HEK293 (cell line): Measurements from ENCODE around the gene DNAH6.

Experiments used
- CTCF ChIA-PET: fragments of 350-600 bp; formaldehyde crosslinking; extraction: SDS; loops from one replicate; lab custom pipeline; 2021; ENCODE audit warnings: antibody characterized with exemption; lab: Yijun Ruan, JAX
- POLR2A ChIA-PET: fragments of 300-600 bp; formaldehyde crosslinking; extraction: SDS; loops from one replicate; lab custom pipeline; 2020; ENCODE audit warnings: antibody characterized with exemption, inconsistent platforms; lab: Yijun Ruan, JAX
- H3K27ac ChIP-seq: fragments of 200-500 bp; sonication (Bioruptor generic); 2 replicates; pipeline ENCODE4 v1.5.1; 2014; ENCODE audit warnings: low read depth, low read length, control low read depth, inconsistent platforms; ENCODE audit errors: extremely low read depth
- H3K36me3 ChIP-seq, 2 experiments: fragments of 200-500 bp in 1 of 2; sonication (Bioruptor generic) in 1 of 2; 1 replicate in 1 of 2; 2 replicates in 1 of 2; pipeline ENCODE4 v1.5.1; 2014 to 2017; ENCODE audit warnings: inconsistent platforms in 2 of 2, low read length in 2 of 2; ENCODE audit not compliant: control insufficient read depth in 2 of 2, insufficient read depth in 1 of 2
- H3K4me1 ChIP-seq: fragments of 200-500 bp; sonication (Bioruptor generic); 2 replicates; pipeline ENCODE4 v1.5.1; 2014; ENCODE audit warnings: mild to moderate bottlenecking, low read length, inconsistent platforms; ENCODE audit not compliant: control insufficient read depth, insufficient read depth
- H3K4me3 ChIP-seq: 2 replicates; pipeline ENCODE4 v1.5.1; 2011; ENCODE audit warnings: low read depth, mild to moderate bottlenecking, control low read depth, low read length, moderate library complexity
- H3K9me3 ChIP-seq: fragments of 200-500 bp; sonication (Bioruptor generic); 2 replicates; pipeline ENCODE4 v1.5.1; 2014; ENCODE audit warnings: low read depth, low read length, inconsistent platforms; ENCODE audit not compliant: control insufficient read depth, insufficient read depth
- ELK4 ChIP-seq: IDR thresholded peaks from 2 replicates; pipeline ENCODE4 v1.6.1; 2011; ENCODE audit warnings: mild to moderate bottlenecking, low read depth, low read length, borderline replicate concordance
- HOXA7 ChIP-seq: sonication (generic); formaldehyde crosslinking; IDR thresholded peaks from 2 replicates; pipeline ENCODE4 v1.8.1; 2022; ENCODE audit warnings: missing genetic modification reagents, borderline replicate concordance
- HOXD13 ChIP-seq: sonication (generic); formaldehyde crosslinking; IDR thresholded peaks from 2 replicates; pipeline ENCODE4 v1.8.0; 2022; ENCODE audit warnings: missing genetic modification reagents, borderline replicate concordance
- KLF7 ChIP-seq: fragments of 450-650 bp; formaldehyde crosslinking; IDR thresholded peaks from 2 replicates; pipeline ENCODE4 v1.5.1; 2016; ENCODE audit warnings: missing biosample characterization, missing genetic modification characterization, borderline replicate concordance
- RBAK ChIP-seq: fragments of 450-650 bp; formaldehyde crosslinking; IDR thresholded peaks from 2 replicates; pipeline ENCODE4 v1.5.1; 2016; ENCODE audit warnings: missing biosample characterization, missing genetic modification characterization
- SALL2 ChIP-seq: fragments of 450-650 bp; formaldehyde crosslinking; IDR thresholded peaks from 2 replicates; pipeline ENCODE4 v1.5.0; 2017; ENCODE audit warnings: missing biosample characterization, mild to moderate bottlenecking, missing genetic modification characterization, borderline replicate concordance
- SCRT1 ChIP-seq: fragments of 450-650 bp; formaldehyde crosslinking; IDR thresholded peaks from 2 replicates; pipeline ENCODE4 v1.5.1; 2016; ENCODE audit warnings: missing biosample characterization, missing genetic modification characterization, borderline replicate concordance
- SCRT2 ChIP-seq: fragments of 450-650 bp; formaldehyde crosslinking; IDR thresholded peaks from 2 replicates; pipeline ENCODE4 v1.5.1; 2016; ENCODE audit warnings: missing biosample characterization, missing genetic modification characterization
- ZBTB44 ChIP-seq: fragments of 450-650 bp; IDR thresholded peaks from 2 replicates; pipeline ENCODE4 v1.5.1; 2018; ENCODE audit warnings: missing biosample characterization, mild to moderate bottlenecking, missing genetic modification characterization
- ZFP41 ChIP-seq: fragments of 450-650 bp; formaldehyde crosslinking; IDR thresholded peaks from 2 replicates; pipeline ENCODE4 v1.5.1; 2016; ENCODE audit warnings: missing biosample characterization, missing genetic modification characterization, borderline replicate concordance
- ZNF133 ChIP-seq: fragments of 450-650 bp; formaldehyde crosslinking; IDR thresholded peaks from 2 replicates; pipeline ENCODE4 v1.5.1; 2016; ENCODE audit warnings: missing biosample characterization, missing genetic modification characterization
- ZNF175 ChIP-seq: fragments of 450-650 bp; formaldehyde crosslinking; IDR thresholded peaks from 2 replicates; pipeline ENCODE4 v1.5.1; 2016; ENCODE audit warnings: missing biosample characterization, missing genetic modification characterization
- ZNF184 ChIP-seq: fragments of 450-650 bp; IDR thresholded peaks from 2 replicates; pipeline ENCODE4 v1.5.1; 2018; ENCODE audit warnings: missing biosample characterization, mild to moderate bottlenecking, missing genetic modification characterization
- ZNF24 ChIP-seq: fragments of 450-650 bp; formaldehyde crosslinking; IDR thresholded peaks from 2 replicates; pipeline ENCODE4 v1.5.1; 2016; ENCODE audit warnings: missing biosample characterization, missing genetic modification characterization
- ZNF266 ChIP-seq: fragments of 450-650 bp; formaldehyde crosslinking; IDR thresholded peaks from 2 replicates; pipeline ENCODE4 v1.5.1; 2016; ENCODE audit warnings: missing biosample characterization, missing genetic modification characterization, low read depth
- ZNF324 ChIP-seq: fragments of 450-650 bp; formaldehyde crosslinking; IDR thresholded peaks from 2 replicates; pipeline ENCODE4 v1.5.1; 2016; ENCODE audit warnings: missing biosample characterization, missing genetic modification characterization
- ZNF404 ChIP-seq: fragments of 450-650 bp; formaldehyde crosslinking; IDR thresholded peaks from 2 replicates; pipeline ENCODE4 v1.5.1; 2017; ENCODE audit warnings: missing biosample characterization, missing genetic modification characterization
- ZNF549 ChIP-seq: fragments of 450-650 bp; IDR thresholded peaks from 2 replicates; pipeline ENCODE4 v1.5.1; 2018; ENCODE audit warnings: missing biosample characterization, missing genetic modification characterization, mild to moderate bottlenecking, inconsistent platforms, moderate library complexity
- ZNF600 ChIP-seq: fragments of 450-650 bp; formaldehyde crosslinking; IDR thresholded peaks from 2 replicates; pipeline ENCODE4 v1.5.1; 2016; ENCODE audit warnings: missing biosample characterization, missing genetic modification characterization
- ZNF843 ChIP-seq: fragments of 450-650 bp; formaldehyde crosslinking; IDR thresholded peaks from 2 replicates; pipeline ENCODE4 v1.5.1; 2016; ENCODE audit warnings: missing biosample characterization, missing genetic modification characterization
- TF ChIP-seq, protein P1 (sequence below): fragments of 450-650 bp; formaldehyde crosslinking; IDR thresholded peaks from 2 replicates; pipeline ENCODE4 v1.5.1; 2016; ENCODE audit warnings: missing biosample characterization, missing genetic modification characterization
- TF ChIP-seq, protein P2 (sequence below): fragments of 450-650 bp; formaldehyde crosslinking; IDR thresholded peaks from 2 replicates; pipeline ENCODE4 v1.5.1; 2016; ENCODE audit warnings: missing biosample characterization, missing genetic modification characterization
- TF ChIP-seq, protein P3 (sequence below): fragments of 450-650 bp; formaldehyde crosslinking; IDR thresholded peaks from 2 replicates; pipeline ENCODE4 v1.5.1; 2016; ENCODE audit warnings: missing biosample characterization, missing genetic modification characterization, low read depth

DNAH6 gene

DNA sequence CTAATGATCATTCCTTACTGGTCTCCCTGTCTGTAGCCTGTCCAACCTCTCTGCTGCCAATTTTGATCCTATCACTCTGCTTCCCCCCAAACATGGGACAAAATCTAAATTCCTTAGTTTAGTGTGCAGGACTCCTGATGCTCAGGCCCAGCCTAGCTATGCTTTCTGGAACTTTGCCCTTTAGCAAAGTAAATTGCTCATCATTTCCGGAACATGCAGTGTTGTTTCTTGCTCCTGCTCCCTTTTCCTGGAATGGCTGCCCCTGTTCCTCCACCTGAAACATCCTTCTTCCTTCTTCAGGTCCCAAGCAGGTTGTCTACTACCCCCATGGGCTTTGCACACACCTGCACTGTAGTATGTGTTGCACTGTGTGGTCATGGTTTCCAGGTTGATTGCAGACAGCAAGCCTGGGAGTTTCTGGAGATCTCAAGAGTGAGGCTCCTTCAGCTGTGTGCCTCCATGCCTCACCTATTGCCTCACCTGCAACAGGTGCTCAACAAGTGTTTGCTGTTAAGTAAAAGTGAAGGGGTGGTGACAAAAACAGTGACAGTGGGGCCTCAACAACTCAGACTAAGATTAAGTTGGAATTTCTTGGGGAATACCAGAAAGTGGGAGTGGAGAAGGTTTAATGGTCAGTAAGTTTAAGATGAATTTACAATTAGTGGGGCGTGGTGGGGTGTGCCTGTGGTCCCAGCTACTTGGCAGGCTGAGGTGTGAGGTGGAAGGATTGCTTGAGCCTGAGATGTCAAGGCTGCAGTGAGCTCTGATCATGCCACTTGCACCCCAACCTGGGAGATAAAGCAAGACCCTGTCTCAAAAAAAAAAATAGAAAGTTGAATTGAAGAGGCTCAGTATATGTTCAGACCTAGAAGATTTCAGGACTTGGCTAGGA, 120.0 kb downstream of the DNAH6 start:
- TF ChIP-seq SCRT1 (tag by site-specific recombination) (peak; percentile 89), SCRT2 (tag by site-specific recombination) (peak; percentile 94), ZNF404 (tag by site-specific recombination) (no peak)
- Histone ChIP-seq H3K27ac (no peak overlapping the region), H3K9me3 (no peaks in the 10 kb centered on the region), H3K4me3 (no peak overlapping the region), H3K36me3 (peaks cover 0 to 4% of the 10 kb centered on the region in 2 experiments; a peak in 1 of 3 replicates), H3K4me1 (no peaks in the 10 kb centered on the region)
- CTCF ChIA-PET: no interaction called here
- POLR2A ChIA-PET: no interaction called here

DNA sequence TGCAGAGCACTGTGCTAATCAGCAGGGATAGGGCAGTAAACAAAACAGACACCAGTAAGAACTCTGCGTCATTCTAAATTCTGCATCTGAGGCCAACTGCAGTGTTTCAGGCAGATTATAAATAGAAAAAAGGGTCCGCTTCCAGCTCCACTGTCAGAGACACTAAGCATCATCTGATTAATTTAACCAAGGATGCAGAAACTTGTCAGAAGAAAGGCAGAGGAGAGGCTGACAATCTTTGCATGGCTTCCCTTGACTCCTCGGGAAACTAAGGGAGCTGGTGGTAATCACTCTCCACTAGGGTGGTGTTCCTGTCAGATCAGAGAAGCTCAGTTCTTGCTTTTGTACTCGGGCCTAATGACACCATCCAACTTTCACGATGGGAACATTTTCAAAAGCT, 123.5 kb downstream of the DNAH6 start:
- H3K9me3 ChIP-seq: no peaks in the 10 kb centered on the region
- no peak overlapping the region for H3K4me3 ChIP-seq
- no peaks in the 10 kb centered on the region for H3K4me1 ChIP-seq
- H3K36me3 ChIP-seq: peaks cover 0 to 4% of the 10 kb centered on the region in 2 experiments; a peak in 1 of 3 replicates
- H3K27ac ChIP-seq: no peak overlapping the region
- ChIA-PET CTCF (interaction anchor here (1.6 kb wide), 1 partner anchor 8 kb away, joined by 5 read pairs; no protein-coding TSS in a partner anchor), POLR2A (no interaction called here)
- TF ChIP-seq ZFP41 (tag by site-specific recombination) (no peak), ZNF324 (tag by site-specific recombination) (no peak), RBAK (tag by site-specific recombination) (no peak), ZNF266 (tag by site-specific recombination) (no peak), KLF7 (tag by site-specific recombination) (no peak)

DNA sequence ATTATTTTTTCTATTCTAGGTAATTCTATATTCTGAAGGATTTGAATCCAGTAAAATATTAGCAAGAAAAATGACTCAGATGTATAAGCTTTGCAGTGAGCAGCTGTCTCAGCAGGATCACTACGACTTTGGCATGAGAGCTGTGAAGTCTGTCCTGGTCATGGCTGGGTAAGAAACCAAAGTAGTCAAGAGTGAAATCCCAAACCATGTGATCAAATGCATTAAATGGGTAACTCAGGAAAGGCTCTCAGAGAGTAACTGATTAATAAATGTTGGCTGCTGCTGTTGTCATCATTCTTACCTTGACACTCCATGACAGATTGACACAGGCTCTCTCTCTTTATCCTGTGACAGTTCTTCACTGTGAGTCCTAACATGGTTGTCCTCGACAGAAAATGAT, 124.1 kb downstream of the DNAH6 start:
- Histone ChIP-seq H3K27ac (no peak overlapping the region), H3K4me1 (no peaks in the 10 kb centered on the region), H3K4me3 (no peak overlapping the region), H3K36me3 (peaks cover 0 to 4% of the 10 kb centered on the region in 2 experiments; a peak in 1 of 3 replicates), H3K9me3 (no peaks in the 10 kb centered on the region)
- POLR2A ChIA-PET: no interaction called here
- no peak for TF ChIP-seq ZNF184 (tag by site-specific recombination)
- no peak for TF ChIP-seq ELK4
- TF ChIP-seq ZNF843 (tag by site-specific recombination): no peak
- TF ChIP-seq, protein P1, sequence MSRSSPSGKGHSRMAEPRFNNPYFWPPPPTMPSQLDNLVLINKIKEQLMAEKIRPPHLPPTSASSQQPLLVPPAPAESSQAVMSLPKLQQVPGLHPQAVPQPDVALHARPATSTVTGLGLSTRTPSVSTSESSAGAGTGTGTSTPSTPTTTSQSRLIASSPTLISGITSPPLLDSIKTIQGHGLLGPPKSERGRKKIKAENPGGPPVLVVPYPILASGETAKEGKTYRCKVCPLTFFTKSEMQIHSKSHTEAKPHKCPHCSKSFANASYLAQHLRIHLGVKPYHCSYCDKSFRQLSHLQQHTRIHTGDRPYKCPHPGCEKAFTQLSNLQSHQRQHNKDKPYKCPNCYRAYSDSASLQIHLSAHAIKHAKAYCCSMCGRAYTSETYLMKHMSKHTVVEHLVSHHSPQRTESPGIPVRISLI: no peak
- TF ChIP-seq ZNF24 (tag by site-specific recombination): no peak
- no peak for TF ChIP-seq KLF7 (tag by site-specific recombination)
- no peak for TF ChIP-seq ZNF133 (tag by site-specific recombination)
- TF ChIP-seq, protein P2, sequence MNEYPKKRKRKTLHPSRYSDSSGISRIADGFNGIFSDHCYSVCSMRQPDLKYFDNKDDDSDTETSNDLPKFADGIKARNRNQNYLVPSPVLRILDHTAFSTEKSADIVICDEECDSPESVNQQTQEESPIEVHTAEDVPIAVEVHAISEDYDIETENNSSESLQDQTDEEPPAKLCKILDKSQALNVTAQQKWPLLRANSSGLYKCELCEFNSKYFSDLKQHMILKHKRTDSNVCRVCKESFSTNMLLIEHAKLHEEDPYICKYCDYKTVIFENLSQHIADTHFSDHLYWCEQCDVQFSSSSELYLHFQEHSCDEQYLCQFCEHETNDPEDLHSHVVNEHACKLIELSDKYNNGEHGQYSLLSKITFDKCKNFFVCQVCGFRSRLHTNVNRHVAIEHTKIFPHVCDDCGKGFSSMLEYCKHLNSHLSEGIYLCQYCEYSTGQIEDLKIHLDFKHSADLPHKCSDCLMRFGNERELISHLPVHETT (tag by site-specific recombination): no peak
- no peak for TF ChIP-seq ZNF549
- no peak for TF ChIP-seq HOXA7 (CRISPR knock-in tag)
- TF ChIP-seq, protein P3, sequence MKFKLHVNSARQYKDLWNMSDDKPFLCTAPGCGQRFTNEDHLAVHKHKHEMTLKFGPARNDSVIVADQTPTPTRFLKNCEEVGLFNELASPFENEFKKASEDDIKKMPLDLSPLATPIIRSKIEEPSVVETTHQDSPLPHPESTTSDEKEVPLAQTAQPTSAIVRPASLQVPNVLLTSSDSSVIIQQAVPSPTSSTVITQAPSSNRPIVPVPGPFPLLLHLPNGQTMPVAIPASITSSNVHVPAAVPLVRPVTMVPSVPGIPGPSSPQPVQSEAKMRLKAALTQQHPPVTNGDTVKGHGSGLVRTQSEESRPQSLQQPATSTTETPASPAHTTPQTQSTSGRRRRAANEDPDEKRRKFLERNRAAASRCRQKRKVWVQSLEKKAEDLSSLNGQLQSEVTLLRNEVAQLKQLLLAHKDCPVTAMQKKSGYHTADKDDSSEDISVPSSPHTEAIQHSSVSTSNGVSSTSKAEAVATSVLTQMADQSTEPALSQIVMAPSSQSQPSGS (tag by site-specific recombination): no peak
- TF ChIP-seq ZBTB44: no peak
- no peak for TF ChIP-seq ZNF600 (tag by site-specific recombination)
- TF ChIP-seq ZNF175 (tag by site-specific recombination): no peak
- TF ChIP-seq SALL2 (tag by site-specific recombination): no peak
- no peak for TF ChIP-seq HOXD13
- CTCF ChIA-PET: interaction anchor here (1.6 kb wide), 1 partner anchor 9 kb away, joined by 5 read pairs; no protein-coding TSS in a partner anchor
